CD4-positive, alpha-beta T cell (primary cell): ENCODE data around the gene UBE2Q1. TPM values are rescaled to one million over a fixed set of nuclear protein-coding genes. Genes with fewer than 3 reads are reported as not detected.
A peak's percentile ranks its signal among the peaks of the same experiment; 100 is the strongest.

Source experiments
- ATAC-seq: fragments of 200-7000 bp; cut with Tn5 transposase; one replicate; pipeline ENCODE4 v1.10.0; 2022; ENCODE audit warnings: mild to moderate bottlenecking; ENCODE audit not compliant: poor library complexity
- CTCF ChIA-PET: fragments of 350-600 bp; sonication (Branson Sonifier 250); formaldehyde crosslinking; loops from one replicate; lab custom pipeline; 2021; ENCODE audit warnings: antibody characterized with exemption, inconsistent platforms; lab: Charles Lee
- POLR2A ChIA-PET: fragments of 350-600 bp; sonication (Branson Sonifier 250); formaldehyde crosslinking; loops from one replicate; lab custom pipeline; 2021; ENCODE audit warnings: antibody characterized with exemption, inconsistent platforms; lab: Charles Lee
- DNase-seq, 14 experiments: peaks; one replicate each; pipeline ENCODE4 v3.0.0-alpha.2; 2013 to 2020; ENCODE audit warnings: mixed read lengths in 2 of 14
- H3K27ac ChIP-seq, 2 donors: one replicate each; pipeline versions ENCODE4 v1.5.1 to v1.7.0; 2013; ENCODE audit warnings: low read length in 2 of 2, low read depth in 1 of 2, mild to moderate bottlenecking in 1 of 2
- H3K27me3 ChIP-seq, 2 experiments: 1 replicate in 1 of 2; 2 replicates in 1 of 2; pipeline versions ENCODE4 v1.6.1 to v1.7.0; 2013; ENCODE audit warnings: low read length in 2 of 2, control low read depth in 1 of 2, mild to moderate bottlenecking in 1 of 2, moderate library complexity in 1 of 2; ENCODE audit not compliant: insufficient read depth in 2 of 2, control insufficient read depth in 1 of 2
- H3K36me3 ChIP-seq: one replicate; pipeline ENCODE4 v1.6.1; 2013; ENCODE audit warnings: low read length, control low read depth; ENCODE audit not compliant: insufficient read depth
- H3K4me1 ChIP-seq: one replicate; pipeline ENCODE4 v1.6.1; 2013; ENCODE audit warnings: low read length, control low read depth; ENCODE audit not compliant: insufficient read depth
- H3K4me3 ChIP-seq: one replicate; pipeline ENCODE4 v1.5.1; 2013; ENCODE audit warnings: mild to moderate bottlenecking, low read length, moderate library complexity
- H3K9me3 ChIP-seq, 2 experiments: 1 replicate in 1 of 2; 2 replicates in 1 of 2; pipeline versions ENCODE4 v1.6.1 to v1.7.0; 2013; ENCODE audit warnings: low read length in 2 of 2, mild to moderate bottlenecking in 2 of 2, control low read depth in 1 of 2, moderate library complexity in 1 of 2; ENCODE audit not compliant: control insufficient read depth in 1 of 2, insufficient read depth in 1 of 2
- H3K27ac Mint-ChIP-seq: one replicate; pipeline ENCODE4 v1.8.0; 2020; ENCODE audit warnings: mixed read lengths
- H3K27me3 Mint-ChIP-seq: one replicate; pipeline ENCODE4 v1.8.0; 2021; ENCODE audit warnings: mixed read lengths
- H3K36me3 Mint-ChIP-seq: one replicate; pipeline ENCODE4 v1.8.0; 2021; ENCODE audit warnings: low read depth, mixed read lengths
- H3K4me1 Mint-ChIP-seq: one replicate; pipeline ENCODE4 v1.8.0; 2021; ENCODE audit warnings: low read depth, mixed read lengths
- H3K4me3 Mint-ChIP-seq: one replicate; pipeline ENCODE4 v1.8.0; 2020; ENCODE audit warnings: mild to moderate bottlenecking, mixed read lengths
- H3K9me3 Mint-ChIP-seq: one replicate; pipeline ENCODE4 v1.8.0; 2020; ENCODE audit warnings: mixed read lengths
- intact Hi-C, 2 experiments: fragments of 100-400 bp; cut with DNase I in 1 of 2; cut with micrococcal nuclease in 1 of 2; formaldehyde crosslinking; loops; one replicate each; pipeline versions ENCODE4 v1.15.1 to v1.9.0; 2023 to 2025; cut with DNase I, micrococcal nuclease
- polyA plus RNA-seq, 2 donors: library from polyadenylated mRNA; unstranded; fragments of 120-200 nt; gene quantifications; one replicate each; pipeline ENCODE4 v1.2.1, GENCODE V29; 2013
- total RNA-seq, 174 experiments: library from RNA in 2 of 174; stranded (reverse) in 2 of 174; gene quantifications; one replicate each; pipeline ENCODE4 v1.2.3 and lab custom pipeline; 2021 to 2026
- TF ChIP-seq, protein P1 (sequence below): fragments of 200-600 bp; IDR thresholded peaks from one replicate; pipeline ENCODE4 v1.8.0; 2022; ENCODE audit warnings: antibody characterized with exemption, mild to moderate bottlenecking

The UBE2Q1 gene
- 10 to 100 TPM; 78.7 to 82.3 TPM for total RNA-seq
- polyA plus RNA-seq (2013, experiment 1 of 2) = 69.3 TPM
- polyA plus RNA-seq (2013, experiment 2 of 2) = 79.0 TPM
- 55.1 to 143 (median 102) reads per million in 172 experiments for total RNA-seq (lab: John Stamatoyannopoulos, UW)

DNA sequence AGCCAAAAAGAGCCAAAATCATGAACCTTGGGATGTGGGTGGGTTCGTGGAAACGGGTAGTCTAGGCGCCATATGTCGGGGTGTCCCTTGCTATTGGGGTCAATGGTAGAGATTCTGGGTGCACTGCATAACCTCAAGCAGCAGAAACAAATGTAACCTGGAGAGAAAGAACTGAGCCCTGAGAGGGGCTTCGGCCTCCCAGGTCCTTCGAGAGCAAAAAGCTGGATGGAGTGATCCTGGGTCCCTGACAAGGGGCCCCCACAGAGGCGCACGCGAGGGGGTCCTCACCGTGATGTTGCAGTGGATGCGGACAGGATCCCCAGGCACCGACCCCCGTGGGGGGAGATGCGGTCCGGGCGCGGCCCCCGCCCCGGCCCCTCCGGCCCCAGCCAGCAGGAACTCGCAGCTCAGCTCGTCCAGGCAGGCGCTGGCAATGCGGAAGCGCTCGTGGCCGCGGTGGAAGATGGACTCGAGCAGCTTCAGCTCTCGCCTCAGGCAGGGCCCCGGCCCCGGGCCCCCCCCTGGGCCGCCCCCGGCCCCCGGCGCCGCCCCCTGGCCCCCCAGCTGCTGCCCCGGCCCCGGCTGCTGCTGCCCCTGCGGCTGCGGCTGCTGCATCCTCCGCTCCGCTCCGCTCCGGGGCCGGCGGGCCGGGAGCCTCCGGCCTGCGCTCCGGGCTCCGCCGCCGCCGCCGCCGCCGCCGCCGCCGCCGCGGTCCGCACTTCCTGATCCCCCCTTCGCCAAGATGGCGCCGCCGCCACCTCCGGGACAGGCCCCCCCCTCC lies at the start of gene UBE2Q1:
TSS of gene UBE2Q1 (minus strand) at position 724 of the 781 bp plus-strand sequence. CDS start at position 615, 109 bp downstream.
- no peaks in the 10 kb centered on the region for H3K27me3 Mint-ChIP-seq
- no peaks in the 10 kb centered on the region for H3K9me3 Mint-ChIP-seq
- H3K36me3 ChIP-seq = peaks cover 33% of the 10 kb centered on the region
- TF ChIP-seq, protein P1, sequence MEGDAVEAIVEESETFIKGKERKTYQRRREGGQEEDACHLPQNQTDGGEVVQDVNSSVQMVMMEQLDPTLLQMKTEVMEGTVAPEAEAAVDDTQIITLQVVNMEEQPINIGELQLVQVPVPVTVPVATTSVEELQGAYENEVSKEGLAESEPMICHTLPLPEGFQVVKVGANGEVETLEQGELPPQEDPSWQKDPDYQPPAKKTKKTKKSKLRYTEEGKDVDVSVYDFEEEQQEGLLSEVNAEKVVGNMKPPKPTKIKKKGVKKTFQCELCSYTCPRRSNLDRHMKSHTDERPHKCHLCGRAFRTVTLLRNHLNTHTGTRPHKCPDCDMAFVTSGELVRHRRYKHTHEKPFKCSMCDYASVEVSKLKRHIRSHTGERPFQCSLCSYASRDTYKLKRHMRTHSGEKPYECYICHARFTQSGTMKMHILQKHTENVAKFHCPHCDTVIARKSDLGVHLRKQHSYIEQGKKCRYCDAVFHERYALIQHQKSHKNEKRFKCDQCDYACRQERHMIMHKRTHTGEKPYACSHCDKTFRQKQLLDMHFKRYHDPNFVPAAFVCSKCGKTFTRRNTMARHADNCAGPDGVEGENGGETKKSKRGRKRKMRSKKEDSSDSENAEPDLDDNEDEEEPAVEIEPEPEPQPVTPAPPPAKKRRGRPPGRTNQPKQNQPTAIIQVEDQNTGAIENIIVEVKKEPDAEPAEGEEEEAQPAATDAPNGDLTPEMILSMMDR = no peak
- no peaks in the 10 kb centered on the region for H3K9me3 ChIP-seq
- H3K4me1 ChIP-seq = peaks cover 46% of the 10 kb centered on the region
- POLR2A ChIA-PET = interaction anchor here (0.6 to 1.7 kb wide), 5 partner anchors 12 to 455 kb away, joined by 3 to 5 read pairs (median 3); partner anchors contain the start of gene PMVK
- H3K4me1 Mint-ChIP-seq = peaks cover 42% of the 10 kb centered on the region
- H3K36me3 Mint-ChIP-seq = peaks cover 47% of the 10 kb centered on the region
- peak within 1 kb of the TSS; percentile 64 to 84 for H3K27ac ChIP-seq
- no peaks in the 10 kb centered on the region for H3K27me3 ChIP-seq
- CTCF ChIA-PET = interaction anchor here (1.0 to 2.4 kb wide), 2 partner anchors 155 to 320 kb away, joined by 3 to 15 read pairs; no protein-coding TSS in a partner anchor
- H3K4me3 Mint-ChIP-seq = peak within 1 kb of the TSS; percentile 91
- peak within 1 kb of the TSS; percentile 87 for H3K4me3 ChIP-seq
- ATAC-seq = no peak
- H3K27ac Mint-ChIP-seq = peak within 1 kb of the TSS; percentile 83
- intact Hi-C loops = loop anchor here (1.0 to 10.0 kb wide), 13 partner anchors 51 to 527 kb away; partner anchors contain the start of genes ADAR (in 2 of the 2), ATP8B2 (in 1 of the 2), EFNA4 (in 1 of the 2) and HAX1 (in 1 of the 2)
- peak in 11 of 14 experiments; percentile 8 to 75 (median 21) for DNase-seq

DNA sequence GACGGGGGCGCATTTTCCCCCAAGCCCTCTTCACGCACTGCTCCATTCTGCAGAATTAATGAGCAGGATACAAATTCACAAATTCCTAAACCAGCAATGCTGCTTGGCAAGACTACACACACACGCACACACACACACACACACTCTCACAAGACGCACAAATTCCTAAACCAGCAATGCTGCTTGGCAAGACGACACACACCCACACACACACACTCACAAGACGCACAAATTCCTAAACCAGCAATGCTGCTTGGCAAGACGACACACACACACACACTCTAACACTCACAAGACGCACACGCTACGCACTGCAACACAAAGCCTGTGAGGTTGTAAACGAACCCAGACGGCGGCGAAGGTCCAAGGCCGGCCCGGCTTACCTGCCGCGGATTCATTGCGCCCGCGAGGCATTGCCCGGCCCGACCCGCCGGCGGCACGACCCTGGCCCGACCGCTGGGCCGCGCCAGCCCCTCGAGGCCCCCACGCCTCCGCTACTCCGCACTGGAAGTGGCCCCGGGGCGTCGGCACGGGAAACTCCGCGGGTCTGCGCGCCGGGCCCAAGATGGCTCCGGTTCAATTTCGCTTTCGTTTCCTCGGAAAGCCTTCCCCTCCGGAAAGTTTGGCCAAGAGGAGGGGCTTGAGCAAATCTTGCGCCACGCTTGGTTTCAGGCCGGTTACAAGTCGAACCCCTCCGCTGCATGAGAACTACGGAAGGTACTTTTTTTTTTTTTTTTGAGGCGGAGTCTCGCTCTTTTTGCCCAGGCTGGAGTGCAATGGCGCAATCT lies 49.3 kb upstream of the UBE2Q1 start, which contains the start of gene ADAR:
TSS of gene ADAR (minus strand) at position 578 of the 788 bp plus-strand sequence. CDS start at position 398, 180 bp downstream.
- peaks cover 53% of the 10 kb centered on the region for H3K4me1 ChIP-seq
- Mint-ChIP-seq H3K4me3 (peak within 1 kb of the TSS; percentile 95), H3K27me3 (no peaks in the 10 kb centered on the region), H3K27ac (peak within 1 kb of the TSS; percentile 93), H3K36me3 (peaks cover 40% of the 10 kb centered on the region), H3K4me1 (peaks cover 86% of the 10 kb centered on the region), H3K9me3 (no peaks in the 10 kb centered on the region)
- H3K4me3 ChIP-seq = peak within 1 kb of the TSS; percentile 88
- ChIA-PET CTCF (interaction anchor here (0.8 to 1.1 kb wide), 3 partner anchors 12 to 148 kb away, joined by 3 read pairs; no protein-coding TSS in a partner anchor), POLR2A (interaction anchor here (0.6 to 5.2 kb wide), 14 partner anchors 8 to 387 kb away, joined by 3 to 53 read pairs (median 4); partner anchors contain the start of genes PMVK, UBAP2L and UBE2Q1)
- H3K27me3 ChIP-seq = no peaks in the 10 kb centered on the region
- ATAC-seq (peak; percentile 76), DNase-seq (peak; percentile 75 to 98 (median 88))
- intact Hi-C loops = loop anchor here (1.0 to 5.0 kb wide), 3 partner anchors 19 to 584 kb away; partner anchors contain the start of gene UBE2Q1 (in 2 of the 2)
- TF ChIP-seq, protein P1 = no peak
- H3K9me3 ChIP-seq = no peaks in the 10 kb centered on the region
- H3K27ac ChIP-seq = peak within 1 kb of the TSS; percentile 88 to 95
- H3K36me3 ChIP-seq = peaks cover 29% of the 10 kb centered on the region
